ENCODE results near the gene PTPN13. TPM values are rescaled to one million over a fixed set of nuclear protein-coding genes. Genes with fewer than 3 reads are reported as not detected.

Gene PTPN13
- total and polyA plus RNA-seq, 4 experiments from 2014 or later = 1.5 to 11.9 (median 7.7) TPM

DNA sequence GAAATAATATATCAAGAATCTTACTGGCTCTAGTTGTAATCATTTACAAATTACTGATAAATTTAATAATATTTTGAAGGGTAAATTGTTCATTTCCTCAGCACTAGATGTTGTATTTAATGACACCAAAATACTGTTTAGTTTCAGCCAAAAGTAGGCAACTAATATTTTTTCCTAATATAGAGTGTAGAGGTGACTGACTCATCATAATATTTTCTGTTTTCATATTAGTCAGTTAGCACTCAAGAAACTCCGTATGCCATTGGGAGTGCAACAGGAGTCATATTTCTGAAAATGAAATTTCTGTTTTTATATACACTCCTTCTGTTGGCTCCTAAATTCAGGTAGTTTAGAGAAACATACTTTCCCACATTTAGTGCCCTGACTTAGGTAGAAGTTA is 36.6 kb upstream of the PTPN13 start:
- H3K27ac Mint-ChIP-seq = no peak overlapping the region
- no peaks in the 10 kb centered on the region for H3K27me3 ChIP-seq (ENCODE audit: insufficient read depth, low read length)
- intact Hi-C loops (cut with micrococcal nuclease) = no loop called here
- peaks cover 37% of the 10 kb centered on the region for H3K4me1 ChIP-seq (ENCODE audit: insufficient read depth, low read length)
- no peak overlapping the region for H3K4me3 ChIP-seq (ENCODE audit: low read length in 2 of 2)
- H3K36me3 ChIP-seq (ENCODE audit: insufficient read depth, low read length) = no peaks in the 10 kb centered on the region
- no peaks in the 10 kb centered on the region for H3K27me3 Mint-ChIP-seq
- H3K27ac ChIP-seq (ENCODE audit: low read depth, low read length) = no peak overlapping the region
- no peaks in the 10 kb centered on the region for H3K36me3 Mint-ChIP-seq
- no peak for DNase-seq
- POLR2A ChIA-PET (ENCODE audit: partially characterized antibody) = interaction anchor here (3.4 kb wide), 1 partner anchor 13 kb away, joined by 15 read pairs; no protein-coding TSS in a partner anchor
- H3K4me3 Mint-ChIP-seq = no peak overlapping the region
- no peaks in the 10 kb centered on the region for H3K9me3 ChIP-seq (ENCODE audit: control insufficient read depth in 1 of 2, low read length in 2 of 2)
- peaks cover 11 to 23% (median 12%) of the 10 kb centered on the region in 4 donors for H3K4me1 Mint-ChIP-seq
- CTCF ChIA-PET (ENCODE audit: partially characterized antibody) = no interaction called here
- peaks cover 0 to 4% (median 0%) of the 10 kb centered on the region in 8 donors for H3K9me3 Mint-ChIP-seq

DNA sequence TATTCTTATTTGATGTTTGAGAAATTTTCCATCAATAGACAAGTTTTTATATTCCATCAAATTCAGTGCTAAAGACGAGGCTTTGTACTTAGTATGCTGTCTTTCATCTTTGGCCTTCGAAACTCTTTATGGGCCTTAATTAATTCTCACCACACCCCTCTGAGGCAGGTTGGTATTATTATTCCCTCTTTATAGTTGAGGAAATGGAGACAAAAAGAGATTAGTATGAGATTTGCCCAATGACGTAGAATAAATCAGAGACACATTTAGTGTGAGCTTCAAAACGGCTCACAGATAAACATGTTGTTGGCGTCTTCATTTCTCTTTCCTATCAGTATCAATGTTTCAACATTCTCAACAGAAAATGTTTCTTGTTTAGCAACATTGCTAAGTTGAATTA is 35.9 kb upstream of the PTPN13 start:
- DNase-seq = no peak
- H3K9me3 Mint-ChIP-seq = peaks cover 0 to 4% (median 0%) of the 10 kb centered on the region in 8 donors
- POLR2A ChIA-PET (ENCODE audit: partially characterized antibody) = no interaction called here
- Histone ChIP-seq H3K27ac (ENCODE audit: low read depth, low read length) (no peak overlapping the region), H3K4me1 (ENCODE audit: insufficient read depth, low read length) (peaks cover 36% of the 10 kb centered on the region), H3K36me3 (ENCODE audit: insufficient read depth, low read length) (no peaks in the 10 kb centered on the region), H3K9me3 (ENCODE audit: control insufficient read depth in 1 of 2, low read length in 2 of 2) (no peaks in the 10 kb centered on the region), H3K4me3 (ENCODE audit: low read length in 2 of 2) (no peak overlapping the region), H3K27me3 (ENCODE audit: insufficient read depth, low read length) (no peaks in the 10 kb centered on the region)
- no peaks in the 10 kb centered on the region for H3K36me3 Mint-ChIP-seq
- CTCF ChIA-PET (ENCODE audit: partially characterized antibody) = no interaction called here
- peaks cover 0 to 2% of the 10 kb centered on the region in 2 donors for H3K27me3 Mint-ChIP-seq
- no peak overlapping the region for H3K27ac Mint-ChIP-seq
- H3K4me3 Mint-ChIP-seq = no peak overlapping the region
- intact Hi-C loops (cut with micrococcal nuclease) = no loop called here
- H3K4me1 Mint-ChIP-seq = peaks cover 11 to 18% (median 12%) of the 10 kb centered on the region in 4 donors

DNA sequence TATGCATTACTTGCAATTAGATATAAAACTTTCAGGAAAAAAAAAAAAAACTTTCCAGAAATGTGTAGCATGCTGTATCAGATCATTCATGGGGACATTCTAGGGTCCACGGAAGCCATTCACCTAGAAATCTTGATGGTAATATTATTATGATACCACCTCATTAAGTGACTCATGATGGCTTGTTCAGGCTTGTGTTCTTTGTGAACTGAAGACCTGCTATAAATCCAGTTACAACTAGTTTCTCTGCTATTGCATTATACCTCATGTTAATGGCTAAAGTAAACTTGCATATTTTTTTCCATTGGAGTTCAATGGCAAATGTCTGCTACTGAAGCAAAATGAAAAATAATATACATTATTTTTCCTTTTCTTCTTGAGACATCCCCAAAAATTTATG is 35.3 kb upstream of the PTPN13 start:
- ChIA-PET CTCF (ENCODE audit: partially characterized antibody) (no interaction called here), POLR2A (ENCODE audit: partially characterized antibody) (no interaction called here)
- no peak overlapping the region for H3K27ac ChIP-seq (ENCODE audit: low read depth, low read length)
- Mint-ChIP-seq H3K27me3 (peaks cover 0 to 2% of the 10 kb centered on the region in 2 donors), H3K36me3 (no peaks in the 10 kb centered on the region), H3K4me1 (peaks cover 11 to 16% (median 12%) of the 10 kb centered on the region in 4 donors), H3K27ac (no peak overlapping the region), H3K9me3 (peaks cover 0 to 4% (median 0%) of the 10 kb centered on the region in 8 donors), H3K4me3 (no peak overlapping the region)
- H3K4me1 ChIP-seq (ENCODE audit: insufficient read depth, low read length) = peaks cover 32% of the 10 kb centered on the region
- no peak overlapping the region for H3K4me3 ChIP-seq (ENCODE audit: low read length in 2 of 2)
- intact Hi-C loops (cut with micrococcal nuclease) = no loop called here
- H3K9me3 ChIP-seq (ENCODE audit: control insufficient read depth in 1 of 2, low read length in 2 of 2) = no peaks in the 10 kb centered on the region
- DNase-seq = no peak
- H3K27me3 ChIP-seq (ENCODE audit: insufficient read depth, low read length) = no peaks in the 10 kb centered on the region
- no peaks in the 10 kb centered on the region for H3K36me3 ChIP-seq (ENCODE audit: insufficient read depth, low read length)

DNA sequence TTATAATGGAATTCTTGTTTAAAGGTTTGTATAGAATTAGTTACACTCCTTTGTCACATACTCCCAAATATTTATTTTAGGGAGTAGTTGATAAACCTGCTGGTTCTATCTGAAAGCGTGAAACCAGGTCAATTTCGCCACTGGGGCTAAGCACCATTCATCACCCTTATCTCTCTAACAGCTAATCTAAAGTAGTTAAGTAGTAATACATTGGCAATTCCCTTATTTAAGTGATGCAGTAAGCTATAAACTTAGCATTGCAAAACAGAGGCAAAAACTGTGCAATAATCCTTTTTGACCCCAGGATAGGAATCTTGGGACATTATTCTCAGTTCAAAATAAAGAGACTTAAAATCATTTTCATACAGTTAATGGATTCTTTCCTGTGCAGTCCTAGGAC is 33.7 kb upstream of the PTPN13 start:
- Mint-ChIP-seq H3K4me3 (no peak overlapping the region), H3K27ac (no peak overlapping the region), H3K36me3 (no peaks in the 10 kb centered on the region), H3K9me3 (peaks cover 0 to 2% (median 0%) of the 10 kb centered on the region in 8 donors), H3K27me3 (peaks cover 0 to 2% of the 10 kb centered on the region in 2 donors), H3K4me1 (peaks cover 4 to 8% (median 6%) of the 10 kb centered on the region in 4 donors)
- CTCF ChIA-PET (ENCODE audit: partially characterized antibody) = no interaction called here
- Histone ChIP-seq H3K27me3 (ENCODE audit: insufficient read depth, low read length) (no peaks in the 10 kb centered on the region), H3K4me1 (ENCODE audit: insufficient read depth, low read length) (peaks cover 19% of the 10 kb centered on the region), H3K36me3 (ENCODE audit: insufficient read depth, low read length) (no peaks in the 10 kb centered on the region), H3K9me3 (ENCODE audit: control insufficient read depth in 1 of 2, low read length in 2 of 2) (no peaks in the 10 kb centered on the region), H3K4me3 (ENCODE audit: low read length in 2 of 2) (no peak overlapping the region), H3K27ac (ENCODE audit: low read depth, low read length) (no peak overlapping the region)
- intact Hi-C loops (cut with micrococcal nuclease) = no loop called here
- POLR2A ChIA-PET (ENCODE audit: partially characterized antibody) = no interaction called here
- DNase-seq = no peak

DNA sequence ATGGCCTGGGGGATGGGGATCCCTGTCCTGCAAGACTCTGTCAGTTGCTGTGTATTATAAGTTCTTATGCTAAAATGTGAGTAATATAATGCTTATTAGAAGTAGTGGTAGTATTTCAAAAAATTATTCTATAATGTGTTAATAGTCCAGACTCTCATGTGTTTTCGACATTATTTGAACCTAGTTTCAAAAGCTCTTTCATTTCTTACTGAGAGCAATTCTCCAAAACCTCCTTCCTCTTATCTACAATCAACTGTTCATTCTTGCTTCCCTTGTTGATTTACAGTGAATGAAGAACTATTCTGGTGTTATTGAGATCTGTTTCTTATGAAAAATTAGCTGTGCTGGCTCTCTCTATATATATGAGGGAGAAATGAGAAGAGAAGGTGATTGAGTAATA is 32.9 kb upstream of the PTPN13 start:
- CTCF ChIA-PET (ENCODE audit: partially characterized antibody) = no interaction called here
- peaks cover 0 to 2% (median 0%) of the 10 kb centered on the region in 8 donors for H3K9me3 Mint-ChIP-seq
- Histone ChIP-seq H3K36me3 (ENCODE audit: insufficient read depth, low read length) (no peaks in the 10 kb centered on the region), H3K9me3 (ENCODE audit: control insufficient read depth in 1 of 2, low read length in 2 of 2) (no peaks in the 10 kb centered on the region), H3K4me1 (ENCODE audit: insufficient read depth, low read length) (peaks cover 12% of the 10 kb centered on the region), H3K4me3 (ENCODE audit: low read length in 2 of 2) (no peak overlapping the region), H3K27me3 (ENCODE audit: insufficient read depth, low read length) (no peaks in the 10 kb centered on the region), H3K27ac (ENCODE audit: low read depth, low read length) (no peak overlapping the region)
- peaks cover 0 to 2% of the 10 kb centered on the region in 2 donors for H3K27me3 Mint-ChIP-seq
- H3K4me1 Mint-ChIP-seq = peaks cover 4 to 8% (median 6%) of the 10 kb centered on the region in 4 donors
- peak overlapping the region in 1 of 7 donors; percentile 24 for H3K27ac Mint-ChIP-seq
- DNase-seq = no peak
- POLR2A ChIA-PET (ENCODE audit: partially characterized antibody) = no interaction called here
- H3K4me3 Mint-ChIP-seq = no peak overlapping the region
- H3K36me3 Mint-ChIP-seq = no peaks in the 10 kb centered on the region
- intact Hi-C loops (cut with micrococcal nuclease) = no loop called here

DNA sequence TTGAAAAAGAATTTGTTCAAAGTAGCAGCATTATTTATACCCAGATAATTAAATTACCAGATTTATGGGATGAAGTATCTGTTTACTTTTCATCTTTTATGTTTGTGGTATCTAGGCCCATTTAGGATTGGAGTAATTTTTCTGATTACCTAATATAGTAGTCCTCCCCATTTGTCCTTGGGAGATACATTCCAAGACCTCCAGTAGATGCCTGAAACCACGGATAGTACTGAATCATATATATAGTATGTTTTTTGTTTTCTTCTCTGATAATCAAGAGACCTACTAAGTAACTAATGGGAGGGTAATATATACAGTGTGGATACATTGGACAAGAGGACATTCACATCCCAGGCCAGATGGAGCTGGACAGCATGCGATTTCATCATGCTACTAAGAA is 30.7 kb upstream of the PTPN13 start:
- H3K9me3 ChIP-seq (ENCODE audit: control insufficient read depth in 1 of 2, low read length in 2 of 2) = no peaks in the 10 kb centered on the region
- H3K4me1 ChIP-seq (ENCODE audit: insufficient read depth, low read length) = no peaks in the 10 kb centered on the region
- peaks cover 0 to 2% of the 10 kb centered on the region in 2 donors for H3K27me3 Mint-ChIP-seq
- no peaks in the 10 kb centered on the region for H3K27me3 ChIP-seq (ENCODE audit: insufficient read depth, low read length)
- no peak overlapping the region for H3K27ac Mint-ChIP-seq
- H3K36me3 Mint-ChIP-seq = no peaks in the 10 kb centered on the region
- H3K4me1 Mint-ChIP-seq = peaks cover 0 to 2% (median under 1%) of the 10 kb centered on the region in 4 donors
- no peaks in the 10 kb centered on the region for H3K36me3 ChIP-seq (ENCODE audit: insufficient read depth, low read length)
- peaks cover 0 to 2% (median 0%) of the 10 kb centered on the region in 8 donors for H3K9me3 Mint-ChIP-seq
- H3K27ac ChIP-seq (ENCODE audit: low read depth, low read length) = no peak overlapping the region
- ChIA-PET POLR2A (ENCODE audit: partially characterized antibody) (no interaction called here), CTCF (ENCODE audit: partially characterized antibody) (no interaction called here)
- intact Hi-C loops (cut with micrococcal nuclease) = no loop called here
- no peak for DNase-seq
- no peak overlapping the region for H3K4me3 ChIP-seq (ENCODE audit: low read length in 2 of 2)
- no peak overlapping the region for H3K4me3 Mint-ChIP-seq

DNA sequence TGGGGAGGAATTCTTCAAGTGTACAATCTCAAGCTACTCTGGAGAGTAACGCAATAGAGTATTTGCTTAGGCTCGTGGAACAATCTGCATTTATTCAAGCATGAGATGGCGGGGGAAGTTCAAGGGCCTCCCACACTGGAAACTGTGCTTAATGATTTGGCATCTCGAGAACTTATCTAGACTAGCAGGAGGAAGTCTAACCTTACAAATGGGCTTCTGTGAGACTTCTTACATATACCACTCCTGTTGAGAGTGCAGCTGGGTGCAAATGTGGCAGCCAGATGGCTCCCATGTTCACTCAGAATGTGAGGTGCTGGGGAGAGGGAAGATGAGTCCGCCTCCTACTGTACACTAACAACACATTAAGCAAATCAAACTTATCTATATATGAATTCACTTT is 29.3 kb upstream of the PTPN13 start:
- no peaks in the 10 kb centered on the region for H3K36me3 ChIP-seq (ENCODE audit: insufficient read depth, low read length)
- no peak overlapping the region for H3K27ac ChIP-seq (ENCODE audit: low read depth, low read length)
- no peak overlapping the region for H3K4me3 ChIP-seq (ENCODE audit: low read length in 2 of 2)
- Mint-ChIP-seq H3K27ac (no peak overlapping the region), H3K36me3 (no peaks in the 10 kb centered on the region), H3K4me1 (peaks cover 0 to 11% (median 9%) of the 10 kb centered on the region in 4 donors), H3K9me3 (peaks cover 0 to 2% (median 0%) of the 10 kb centered on the region in 8 donors), H3K4me3 (no peak overlapping the region), H3K27me3 (peaks cover 0 to 2% of the 10 kb centered on the region in 2 donors)
- no peaks in the 10 kb centered on the region for H3K27me3 ChIP-seq (ENCODE audit: insufficient read depth, low read length)
- H3K9me3 ChIP-seq (ENCODE audit: control insufficient read depth in 1 of 2, low read length in 2 of 2) = no peaks in the 10 kb centered on the region
- H3K4me1 ChIP-seq (ENCODE audit: insufficient read depth, low read length) = no peaks in the 10 kb centered on the region
- intact Hi-C loops (cut with micrococcal nuclease) = no loop called here
- DNase-seq = no peak
- CTCF ChIA-PET (ENCODE audit: partially characterized antibody) = no interaction called here
- POLR2A ChIA-PET (ENCODE audit: partially characterized antibody) = no interaction called here

DNA sequence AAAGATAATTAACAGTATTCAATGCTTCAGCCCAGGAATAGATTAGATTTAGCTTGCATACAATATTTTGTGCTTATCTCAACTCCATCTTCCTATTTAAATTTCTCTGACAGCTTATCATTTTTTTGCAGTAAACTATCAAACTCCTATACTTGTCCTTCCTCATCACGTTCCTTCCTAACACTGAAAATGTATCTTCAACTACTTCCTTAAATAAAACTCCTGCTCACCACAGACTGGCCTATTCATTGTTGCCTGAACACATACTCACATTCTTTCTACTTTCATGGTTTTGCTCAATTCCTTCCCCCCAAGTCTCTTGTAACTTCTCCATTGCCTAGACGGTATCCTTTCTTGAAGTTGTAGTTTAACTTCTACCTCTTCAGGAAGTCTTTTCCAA is 28.5 kb upstream of the PTPN13 start:
- POLR2A ChIA-PET (ENCODE audit: partially characterized antibody) = no interaction called here
- no peaks in the 10 kb centered on the region for H3K9me3 ChIP-seq (ENCODE audit: control insufficient read depth in 1 of 2, low read length in 2 of 2)
- Mint-ChIP-seq H3K27ac (no peak overlapping the region), H3K9me3 (peaks cover 0 to 2% (median 0%) of the 10 kb centered on the region in 8 donors), H3K4me3 (no peak overlapping the region), H3K4me1 (peaks cover 0 to 11% (median 9%) of the 10 kb centered on the region in 4 donors), H3K36me3 (no peaks in the 10 kb centered on the region), H3K27me3 (peaks cover 0 to 2% of the 10 kb centered on the region in 2 donors)
- H3K4me1 ChIP-seq (ENCODE audit: insufficient read depth, low read length) = no peaks in the 10 kb centered on the region
- H3K27ac ChIP-seq (ENCODE audit: low read depth, low read length) = no peak overlapping the region
- H3K27me3 ChIP-seq (ENCODE audit: insufficient read depth, low read length) = no peaks in the 10 kb centered on the region
- intact Hi-C loops (cut with micrococcal nuclease) = no loop called here
- CTCF ChIA-PET (ENCODE audit: partially characterized antibody) = no interaction called here
- H3K4me3 ChIP-seq (ENCODE audit: low read length in 2 of 2) = no peak overlapping the region
- no peak for DNase-seq
- no peaks in the 10 kb centered on the region for H3K36me3 ChIP-seq (ENCODE audit: insufficient read depth, low read length)
